ENCODE measurements around the gene ARHGAP42. TPM values are rescaled to one million over a fixed set of nuclear protein-coding genes. Genes with fewer than 3 reads are reported as not detected.

The ARHGAP42 gene
- total RNA-seq, 1 donor from 2014 or later, result 5.7 TPM

- DNase-seq (no peak), ATAC-seq (no peak)
- intact Hi-C loops (cut with micrococcal nuclease), result no loop called here
Observed at GRCh38 chr11:100849901-100850235, 162.8 kb downstream of the ARHGAP42 start.

DNA sequence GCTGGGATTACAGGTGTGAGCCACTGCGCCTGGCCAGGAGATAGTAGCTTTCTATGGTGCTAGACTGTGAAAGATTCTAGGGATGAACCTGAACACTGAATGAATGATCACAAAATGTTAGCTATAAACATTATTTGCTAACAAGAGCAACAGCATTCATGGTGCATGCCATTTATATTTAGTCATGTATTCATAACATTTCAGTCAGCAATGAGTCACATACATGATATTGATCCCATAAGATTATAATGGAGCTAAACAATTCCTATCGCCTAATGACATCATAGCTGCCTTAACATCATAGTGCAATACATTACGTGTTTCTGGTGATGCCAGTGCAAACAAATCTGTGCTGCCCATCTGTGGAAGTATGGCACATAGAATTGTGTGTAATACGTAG, 164.1 kb downstream of the ARHGAP42 start:
- no peak for ATAC-seq
- DNase-seq, result no peak
- intact Hi-C loops (cut with micrococcal nuclease), result no loop called here

DNA sequence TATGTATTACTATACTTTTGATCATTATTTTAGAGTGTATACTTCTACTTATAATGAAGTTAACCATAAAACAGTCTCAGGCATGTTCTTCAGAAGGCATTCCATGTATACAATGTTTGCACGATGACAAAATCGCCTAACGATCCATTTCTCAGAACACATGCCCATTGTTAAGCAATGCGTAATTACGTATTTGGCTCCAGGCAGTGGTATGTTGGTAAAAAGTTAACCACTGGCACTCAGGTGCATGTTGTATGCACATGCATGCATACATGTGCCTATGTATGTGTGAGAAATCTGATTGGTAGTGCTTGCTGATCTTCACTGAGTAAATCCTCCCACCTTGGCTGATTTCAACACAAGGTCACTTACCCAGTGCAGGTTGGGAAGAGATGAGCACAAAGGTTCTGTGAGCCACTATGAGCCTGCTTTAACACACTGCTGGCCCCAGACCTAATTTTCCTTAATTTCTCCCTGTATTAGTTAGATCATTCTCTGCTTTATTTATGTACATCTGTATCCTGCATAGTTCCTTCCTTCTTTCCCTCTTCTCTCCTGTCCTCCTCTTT, 164.6 kb downstream of the ARHGAP42 start:
- ATAC-seq, result no peak
- intact Hi-C loops (cut with micrococcal nuclease), result loop anchor here (2.0 kb wide), 1 partner anchor 167 kb away; no protein-coding TSS in a partner anchor
- no peak for DNase-seq

DNA sequence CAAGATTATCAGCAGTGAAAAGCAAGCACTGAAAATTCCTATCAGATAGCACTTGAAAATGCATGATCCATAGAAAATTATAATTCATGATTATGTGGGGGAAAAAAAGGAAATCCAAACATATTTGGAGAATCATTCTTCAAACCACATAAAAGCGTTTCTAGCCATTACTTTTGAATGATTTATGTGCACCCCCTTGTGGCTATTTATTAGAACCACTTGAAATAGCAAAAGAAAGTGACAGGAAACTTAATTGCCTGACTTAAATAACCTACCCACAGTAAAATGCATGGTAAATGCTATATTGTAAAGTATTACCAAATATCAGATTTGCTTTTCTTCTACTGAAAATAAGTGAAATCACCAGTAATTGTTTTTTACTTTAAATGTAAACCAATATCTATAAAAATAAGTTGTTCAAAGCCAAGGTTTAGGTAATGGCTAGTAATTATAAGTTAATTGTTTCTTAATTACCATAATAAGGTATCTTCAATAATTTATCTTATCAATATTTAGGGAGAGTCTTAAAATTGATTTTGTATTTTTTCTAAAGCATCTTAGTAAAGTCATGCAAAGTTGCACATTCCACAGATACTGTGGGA, 168.5 kb downstream of the ARHGAP42 start:
- DNase-seq, result no peak
- intact Hi-C loops (cut with micrococcal nuclease), result loop anchor here (5.0 kb wide), 2 partner anchors 72 to 278 kb away; no protein-coding TSS in a partner anchor
- ATAC-seq, result no peak

GRCh38 chr11:100857236-100858005, 170.3 kb downstream of the ARHGAP42 start:
- ATAC-seq (no peak), DNase-seq (no peak)
- intact Hi-C loops (cut with micrococcal nuclease), result loop anchor here (5.0 kb wide), 2 partner anchors 70 to 280 kb away; no protein-coding TSS in a partner anchor

DNA sequence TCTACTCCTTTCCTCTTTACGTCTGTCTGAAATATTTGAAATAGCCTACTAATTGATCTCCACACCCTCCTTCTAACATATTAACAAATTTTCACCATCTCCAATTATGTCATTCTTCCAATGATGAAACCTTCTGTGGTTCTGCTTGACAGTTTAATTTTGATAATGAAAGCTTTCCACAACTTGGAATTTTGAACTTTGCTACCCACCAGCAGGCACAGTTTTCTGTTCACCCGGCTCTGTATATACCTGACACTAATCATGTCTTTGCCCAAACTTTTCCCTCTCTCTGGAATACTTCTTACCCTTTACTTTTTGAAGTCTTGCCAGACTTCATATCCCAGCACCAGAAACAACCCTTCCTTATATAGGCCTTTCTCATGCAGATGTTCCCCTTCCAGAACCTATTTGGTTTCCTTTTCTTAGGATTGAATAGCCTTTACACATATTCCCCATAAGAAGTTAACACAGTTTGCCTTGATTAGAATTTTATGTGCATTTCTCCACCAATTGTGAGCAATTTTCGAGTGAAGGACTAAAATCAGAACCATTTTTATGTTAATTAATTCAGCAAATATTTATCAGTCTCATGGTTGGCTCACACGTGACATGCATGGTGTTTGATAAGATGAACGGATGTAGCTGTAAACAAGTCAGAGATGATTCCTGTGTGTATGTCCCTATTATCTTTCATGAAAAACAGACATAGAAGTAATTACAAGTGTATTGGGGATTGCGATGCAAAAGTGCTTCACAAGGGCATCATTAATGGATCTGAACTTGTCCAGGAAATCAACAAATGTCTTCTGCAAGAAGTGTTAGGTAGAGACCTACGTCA, 173.4 kb downstream of the ARHGAP42 start:
- DNase-seq (no peak), ATAC-seq (no peak)
- intact Hi-C loops (cut with micrococcal nuclease), result no loop called here

DNA sequence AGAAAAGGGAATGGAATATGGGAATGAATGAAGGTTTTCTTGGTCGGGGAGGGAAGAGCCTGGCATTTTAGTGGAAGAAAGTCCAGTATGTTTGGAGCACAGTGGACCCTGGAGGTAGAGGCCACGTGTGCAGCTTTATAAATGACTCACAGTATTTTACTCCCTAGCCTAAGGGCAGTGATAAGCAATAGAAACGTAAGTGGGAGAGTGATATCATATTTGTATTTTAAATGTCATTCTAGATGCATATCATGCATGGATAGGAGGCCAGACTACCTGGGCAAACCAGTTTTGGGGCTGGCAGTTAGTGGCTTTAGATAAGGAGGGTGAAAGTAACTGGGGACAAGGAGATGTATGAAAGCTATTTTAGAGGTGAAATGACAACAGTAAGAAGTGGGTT, 174.1 kb downstream of the ARHGAP42 start:
- intact Hi-C loops (cut with micrococcal nuclease), result no loop called here

GRCh38 chr11:100863080-100863581, 176.0 kb downstream of the ARHGAP42 start:
- DNase-seq (no peak), ATAC-seq (peak; percentile 94)
- intact Hi-C loops (cut with micrococcal nuclease), result no loop called here

More for the DNA sequence above, 174.1 kb downstream of the ARHGAP42 start:
- DNase-seq, result no peak
- ATAC-seq, result no peak

- DNase-seq, result no peak
- intact Hi-C loops (cut with micrococcal nuclease), result no loop called here
- ATAC-seq, result no peak
Observed at GRCh38 chr11:100865443-100866065, 178.5 kb downstream of the ARHGAP42 start.

DNA sequence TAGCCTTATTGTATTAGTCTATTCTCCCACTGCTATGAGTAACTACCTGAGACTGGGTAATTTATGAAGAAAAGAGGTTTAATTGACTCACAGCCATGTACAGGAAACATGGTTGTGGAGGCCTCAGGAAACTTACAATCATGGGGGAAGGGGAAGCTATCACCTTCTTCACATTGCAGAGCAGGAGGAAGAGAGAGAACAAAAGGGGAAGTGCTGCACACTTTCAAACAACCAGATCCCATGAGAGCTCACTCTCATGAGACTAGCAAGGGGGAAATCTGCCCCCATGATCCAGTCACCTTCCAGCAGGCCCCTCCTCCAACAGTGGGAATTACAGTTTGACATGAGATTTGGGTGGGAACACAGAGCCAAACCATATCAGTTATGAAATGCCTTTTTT, 179.4 kb downstream of the ARHGAP42 start:
- ATAC-seq, result no peak
- intact Hi-C loops (cut with micrococcal nuclease), result no loop called here

GRCh38 chr11:100867606-100868005, 180.5 kb downstream of the ARHGAP42 start:
- DNase-seq, result no peak
- ATAC-seq, result no peak
- intact Hi-C loops (cut with micrococcal nuclease), result no loop called here

More for the DNA sequence above, 179.4 kb downstream of the ARHGAP42 start:
- no peak for DNase-seq

DNA sequence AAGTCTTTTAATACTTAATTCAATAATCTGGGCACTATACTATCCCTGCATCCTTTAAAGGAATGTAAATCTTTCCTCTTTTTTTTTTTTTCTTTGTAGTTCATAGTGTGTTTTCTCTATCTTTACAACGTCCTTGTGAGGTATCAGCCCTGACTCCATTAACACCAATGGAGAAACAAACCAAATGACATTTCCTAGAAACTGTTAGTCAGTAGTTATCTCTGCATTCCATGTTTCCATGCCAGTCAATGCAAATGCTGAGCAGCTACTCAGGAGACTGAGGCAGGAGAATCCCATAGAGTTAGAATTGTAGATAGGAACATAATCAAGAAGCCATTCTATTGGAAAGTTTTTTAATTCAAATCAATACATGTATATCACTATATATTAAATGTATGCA, 182.2 kb downstream of the ARHGAP42 start:
- ATAC-seq, result no peak
- intact Hi-C loops (cut with micrococcal nuclease), result no loop called here
- DNase-seq, result no peak

GRCh38 chr11:100870138-100870537, 183.1 kb downstream of the ARHGAP42 start:
- intact Hi-C loops (cut with micrococcal nuclease), result no loop called here
- ATAC-seq, result no peak

DNA sequence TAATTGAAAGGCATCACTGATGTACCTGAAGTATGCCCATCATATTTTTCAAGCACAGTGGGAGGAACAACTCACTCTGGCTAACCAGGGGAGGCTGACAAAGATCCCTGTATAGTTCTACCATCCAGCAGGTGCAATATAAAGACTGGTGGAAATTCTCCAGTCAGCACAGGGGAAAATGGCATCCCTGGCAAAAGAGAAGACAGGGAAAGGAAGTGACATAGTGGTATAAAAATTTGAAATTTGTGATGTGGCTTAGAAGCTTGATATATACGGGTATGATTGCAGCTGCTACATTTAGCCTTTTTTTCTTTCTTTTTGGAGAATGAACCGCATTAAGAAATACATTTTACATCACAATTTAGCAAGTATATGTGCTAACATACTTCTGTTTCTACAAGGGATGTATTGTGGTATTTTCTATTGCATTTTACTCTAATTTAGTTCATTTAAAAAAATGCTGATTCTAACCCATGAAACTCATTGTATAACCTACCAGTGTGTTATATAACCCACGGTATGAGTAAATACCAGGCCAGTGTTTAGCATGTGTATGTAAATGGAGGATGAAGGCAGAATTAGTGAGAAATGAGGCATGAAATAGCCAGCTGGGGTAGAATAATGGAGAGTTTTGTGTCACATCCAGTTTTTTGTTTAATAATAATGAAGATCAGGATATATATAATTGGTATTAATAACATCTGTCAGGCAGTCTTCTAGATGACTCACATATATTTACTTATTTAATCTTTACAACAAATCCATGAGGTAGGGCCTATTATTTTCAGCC, 186.1 kb downstream of the ARHGAP42 start:
- intact Hi-C loops (cut with micrococcal nuclease), result no loop called here
- ATAC-seq, result no peak

More at GRCh38 chr11:100870138-100870537, 183.1 kb downstream of the ARHGAP42 start:
- no peak for DNase-seq

DNA sequence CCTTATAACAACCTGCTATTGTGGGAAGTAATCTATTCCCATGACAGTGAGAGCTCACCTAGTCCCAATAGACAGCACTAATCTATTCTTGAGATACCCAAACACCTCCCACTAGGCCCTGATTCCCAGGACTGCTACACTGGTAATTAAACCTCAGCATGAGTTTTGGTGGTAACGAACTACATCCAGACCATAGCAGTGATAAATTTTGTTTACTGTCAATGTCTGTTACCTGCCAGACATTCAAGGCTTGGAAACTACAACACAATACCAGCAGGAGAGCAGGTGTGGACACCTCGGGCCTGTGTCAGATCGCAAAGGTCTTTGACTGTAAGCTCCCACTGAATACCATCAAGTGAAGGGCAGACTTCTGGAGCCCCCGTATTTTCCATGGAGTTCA, 187.1 kb downstream of the ARHGAP42 start:
- intact Hi-C loops (cut with micrococcal nuclease), result no loop called here
- DNase-seq (no peak), ATAC-seq (no peak)

More for the DNA sequence above, 186.1 kb downstream of the ARHGAP42 start:
- DNase-seq, result no peak

- DNase-seq (no peak), ATAC-seq (no peak)
- intact Hi-C loops (cut with micrococcal nuclease), result no loop called here
Observed at GRCh38 chr11:100875521-100875869, 188.4 kb downstream of the ARHGAP42 start.

- DNase-seq (no peak), ATAC-seq (peak; percentile 87)
- intact Hi-C loops (cut with micrococcal nuclease), result no loop called here
Observed at GRCh38 chr11:100876815-100877520, 189.9 kb downstream of the ARHGAP42 start.

- ATAC-seq, result peak; percentile 79
- no peak for DNase-seq
- intact Hi-C loops (cut with micrococcal nuclease), result no loop called here
Observed at GRCh38 chr11:100878474-100878873, 191.4 kb downstream of the ARHGAP42 start.
